CD4-positive, alpha-beta T cell (primary cell): ENCODE results near the gene SLC34A2. TPM values are rescaled to one million over a fixed set of nuclear protein-coding genes. Genes with fewer than 3 reads are reported as not detected.

Experiments used
- ATAC-seq: fragments of 200-7000 bp; cut with Tn5 transposase; one replicate; pipeline ENCODE4 v1.10.0; 2022; ENCODE audit warnings: mild to moderate bottlenecking; ENCODE audit not compliant: poor library complexity
- CTCF ChIA-PET: fragments of 350-600 bp; sonication (Branson Sonifier 250); formaldehyde crosslinking; loops from one replicate; lab custom pipeline; 2021; ENCODE audit warnings: antibody characterized with exemption, inconsistent platforms; lab: Charles Lee
- POLR2A ChIA-PET: fragments of 350-600 bp; sonication (Branson Sonifier 250); formaldehyde crosslinking; loops from one replicate; lab custom pipeline; 2021; ENCODE audit warnings: antibody characterized with exemption, inconsistent platforms; lab: Charles Lee
- DNase-seq, 14 experiments: peaks; one replicate each; pipeline ENCODE4 v3.0.0-alpha.2; 2013 to 2020; ENCODE audit warnings: mixed read lengths in 2 of 14
- H3K27ac ChIP-seq, 2 donors: one replicate each; pipeline versions ENCODE4 v1.5.1 to v1.7.0; 2013; ENCODE audit warnings: low read length in 2 of 2, low read depth in 1 of 2, mild to moderate bottlenecking in 1 of 2
- H3K27me3 ChIP-seq, 2 experiments: 1 replicate in 1 of 2; 2 replicates in 1 of 2; pipeline versions ENCODE4 v1.6.1 to v1.7.0; 2013; ENCODE audit warnings: low read length in 2 of 2, control low read depth in 1 of 2, mild to moderate bottlenecking in 1 of 2, moderate library complexity in 1 of 2; ENCODE audit not compliant: insufficient read depth in 2 of 2, control insufficient read depth in 1 of 2
- H3K36me3 ChIP-seq: one replicate; pipeline ENCODE4 v1.6.1; 2013; ENCODE audit warnings: low read length, control low read depth; ENCODE audit not compliant: insufficient read depth
- H3K4me1 ChIP-seq: one replicate; pipeline ENCODE4 v1.6.1; 2013; ENCODE audit warnings: low read length, control low read depth; ENCODE audit not compliant: insufficient read depth
- H3K4me3 ChIP-seq: one replicate; pipeline ENCODE4 v1.5.1; 2013; ENCODE audit warnings: mild to moderate bottlenecking, low read length, moderate library complexity
- H3K9me3 ChIP-seq, 2 experiments: 1 replicate in 1 of 2; 2 replicates in 1 of 2; pipeline versions ENCODE4 v1.6.1 to v1.7.0; 2013; ENCODE audit warnings: low read length in 2 of 2, mild to moderate bottlenecking in 2 of 2, control low read depth in 1 of 2, moderate library complexity in 1 of 2; ENCODE audit not compliant: control insufficient read depth in 1 of 2, insufficient read depth in 1 of 2
- H3K27ac Mint-ChIP-seq: one replicate; pipeline ENCODE4 v1.8.0; 2020; ENCODE audit warnings: mixed read lengths
- H3K27me3 Mint-ChIP-seq: one replicate; pipeline ENCODE4 v1.8.0; 2021; ENCODE audit warnings: mixed read lengths
- H3K36me3 Mint-ChIP-seq: one replicate; pipeline ENCODE4 v1.8.0; 2021; ENCODE audit warnings: low read depth, mixed read lengths
- H3K4me1 Mint-ChIP-seq: one replicate; pipeline ENCODE4 v1.8.0; 2021; ENCODE audit warnings: low read depth, mixed read lengths
- H3K4me3 Mint-ChIP-seq: one replicate; pipeline ENCODE4 v1.8.0; 2020; ENCODE audit warnings: mild to moderate bottlenecking, mixed read lengths
- H3K9me3 Mint-ChIP-seq: one replicate; pipeline ENCODE4 v1.8.0; 2020; ENCODE audit warnings: mixed read lengths
- intact Hi-C, 2 experiments: fragments of 100-400 bp; cut with DNase I in 1 of 2; cut with micrococcal nuclease in 1 of 2; formaldehyde crosslinking; loops; one replicate each; pipeline versions ENCODE4 v1.15.1 to v1.9.0; 2023 to 2025; cut with DNase I, micrococcal nuclease
- total RNA-seq, 174 experiments: library from RNA in 2 of 174; stranded (reverse) in 2 of 174; gene quantifications; one replicate each; pipeline ENCODE4 v1.2.3 and lab custom pipeline; 2021 to 2026
- TF ChIP-seq, protein P1 (sequence below): fragments of 200-600 bp; IDR thresholded peaks from one replicate; pipeline ENCODE4 v1.8.0; 2022; ENCODE audit warnings: antibody characterized with exemption, mild to moderate bottlenecking

The SLC34A2 gene
- total RNA-seq, 2 experiments from 2014 or later: not detected

DNA sequence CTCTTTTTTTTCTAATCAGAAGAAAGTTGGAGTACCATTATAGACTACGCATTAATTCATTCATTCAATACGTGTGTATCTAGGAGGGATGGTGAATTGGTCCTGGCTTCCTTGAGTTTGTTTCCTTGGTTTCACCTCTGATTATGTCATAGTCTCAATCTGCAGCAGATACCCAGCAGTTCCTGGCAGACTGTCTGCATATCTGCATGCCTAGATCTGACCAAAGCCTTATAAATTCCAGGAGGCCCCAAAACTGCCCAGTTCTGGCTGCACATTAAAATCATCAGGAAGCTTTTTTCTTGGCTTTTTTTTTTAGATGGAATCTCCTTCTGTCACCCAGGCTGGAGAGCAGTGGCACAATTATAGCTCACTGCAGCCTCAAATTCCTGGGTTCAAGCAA lies 27.2 kb upstream of the SLC34A2 start:
- ChIA-PET CTCF (no interaction called here), POLR2A (no interaction called here)
- H3K9me3 Mint-ChIP-seq: no peaks in the 10 kb centered on the region

DNA sequence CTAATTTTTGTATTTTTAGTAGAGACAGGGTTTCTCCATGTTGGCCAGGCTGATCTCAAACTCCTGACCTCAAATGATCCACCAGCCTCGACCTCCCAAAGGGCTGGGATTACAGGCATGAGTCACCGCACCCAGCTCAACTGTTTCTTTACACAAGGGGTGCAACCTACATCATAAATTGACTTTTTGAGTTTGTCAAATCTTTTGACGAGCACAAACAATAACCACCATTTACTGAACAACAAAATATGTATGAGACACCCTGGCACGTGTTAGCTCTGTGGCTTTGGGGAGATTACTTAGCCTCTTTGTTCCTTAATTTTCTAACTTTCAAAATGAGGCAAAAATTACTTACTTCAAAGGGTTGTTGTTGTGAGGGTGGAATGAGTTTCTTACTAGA lies 23.5 kb upstream of the SLC34A2 start:
- H3K4me3 ChIP-seq: no peak overlapping the region
- Mint-ChIP-seq H3K27ac (no peak overlapping the region), H3K36me3 (no peaks in the 10 kb centered on the region), H3K27me3 (peaks cover 9% of the 10 kb centered on the region), H3K4me1 (no peaks in the 10 kb centered on the region), H3K9me3 (no peaks in the 10 kb centered on the region), H3K4me3 (no peak overlapping the region)
- TF ChIP-seq, protein P1, sequence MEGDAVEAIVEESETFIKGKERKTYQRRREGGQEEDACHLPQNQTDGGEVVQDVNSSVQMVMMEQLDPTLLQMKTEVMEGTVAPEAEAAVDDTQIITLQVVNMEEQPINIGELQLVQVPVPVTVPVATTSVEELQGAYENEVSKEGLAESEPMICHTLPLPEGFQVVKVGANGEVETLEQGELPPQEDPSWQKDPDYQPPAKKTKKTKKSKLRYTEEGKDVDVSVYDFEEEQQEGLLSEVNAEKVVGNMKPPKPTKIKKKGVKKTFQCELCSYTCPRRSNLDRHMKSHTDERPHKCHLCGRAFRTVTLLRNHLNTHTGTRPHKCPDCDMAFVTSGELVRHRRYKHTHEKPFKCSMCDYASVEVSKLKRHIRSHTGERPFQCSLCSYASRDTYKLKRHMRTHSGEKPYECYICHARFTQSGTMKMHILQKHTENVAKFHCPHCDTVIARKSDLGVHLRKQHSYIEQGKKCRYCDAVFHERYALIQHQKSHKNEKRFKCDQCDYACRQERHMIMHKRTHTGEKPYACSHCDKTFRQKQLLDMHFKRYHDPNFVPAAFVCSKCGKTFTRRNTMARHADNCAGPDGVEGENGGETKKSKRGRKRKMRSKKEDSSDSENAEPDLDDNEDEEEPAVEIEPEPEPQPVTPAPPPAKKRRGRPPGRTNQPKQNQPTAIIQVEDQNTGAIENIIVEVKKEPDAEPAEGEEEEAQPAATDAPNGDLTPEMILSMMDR: no peak
- intact Hi-C loops: no loop called here
- no peak overlapping the region for H3K27ac ChIP-seq
- no peaks in the 10 kb centered on the region for H3K4me1 ChIP-seq
- H3K9me3 ChIP-seq: no peaks in the 10 kb centered on the region
- H3K36me3 ChIP-seq: no peaks in the 10 kb centered on the region
- peaks cover 0 to 3% of the 10 kb centered on the region in 2 experiments for H3K27me3 ChIP-seq
- ChIA-PET CTCF (no interaction called here), POLR2A (no interaction called here)
- DNase-seq (no peak), ATAC-seq (no peak)

More for the DNA sequence above, 27.2 kb upstream of the SLC34A2 start:
- Mint-ChIP-seq H3K27me3 (peaks cover 9% of the 10 kb centered on the region), H3K4me3 (no peak overlapping the region), H3K27ac (no peak overlapping the region), H3K36me3 (no peaks in the 10 kb centered on the region), H3K4me1 (no peaks in the 10 kb centered on the region)
- no peak overlapping the region for H3K27ac ChIP-seq
- TF ChIP-seq, protein P1: no peak
- DNase-seq (no peak), ATAC-seq (no peak)
- no peaks in the 10 kb centered on the region for H3K9me3 ChIP-seq
- no peaks in the 10 kb centered on the region for H3K36me3 ChIP-seq
- peaks cover 0 to under 1% of the 10 kb centered on the region in 2 experiments for H3K27me3 ChIP-seq
- no peaks in the 10 kb centered on the region for H3K4me1 ChIP-seq
- intact Hi-C loops: no loop called here
- H3K4me3 ChIP-seq: no peak overlapping the region

DNA sequence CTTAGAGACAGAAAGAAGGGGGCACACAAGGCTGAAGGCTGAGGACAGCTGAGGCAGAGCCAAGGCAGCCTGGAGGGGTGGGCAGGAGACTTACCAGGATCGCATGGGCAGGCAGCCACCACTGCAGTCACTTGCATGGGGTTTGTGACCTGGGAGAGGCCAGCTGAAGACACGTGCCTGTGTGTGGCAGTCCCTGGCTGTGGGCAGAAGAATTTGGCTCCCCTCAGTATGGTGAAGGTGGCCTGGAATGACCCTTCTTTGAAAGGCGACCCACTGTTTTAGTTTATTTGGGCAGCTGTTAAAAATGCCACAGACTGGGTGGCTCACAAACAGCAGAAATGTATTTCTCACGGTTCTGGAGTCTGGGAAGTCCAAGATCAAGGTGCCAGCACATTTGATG lies 22.1 kb upstream of the SLC34A2 start:
- ATAC-seq: no peak
- H3K27me3 ChIP-seq: peaks cover 0 to 3% of the 10 kb centered on the region in 2 experiments
- POLR2A ChIA-PET: no interaction called here

More for the DNA sequence above, 22.1 kb upstream of the SLC34A2 start:
- TF ChIP-seq, protein P1: no peak
- no peaks in the 10 kb centered on the region for H3K9me3 ChIP-seq
- H3K4me1 ChIP-seq: no peaks in the 10 kb centered on the region
- Mint-ChIP-seq H3K4me1 (no peaks in the 10 kb centered on the region), H3K27ac (no peak overlapping the region), H3K27me3 (peaks cover 9% of the 10 kb centered on the region), H3K4me3 (no peak overlapping the region), H3K36me3 (no peaks in the 10 kb centered on the region), H3K9me3 (no peaks in the 10 kb centered on the region)
- CTCF ChIA-PET: interaction anchor here (1.3 kb wide), 1 partner anchor 32 kb away, joined by 3 read pairs; no protein-coding TSS in a partner anchor
- H3K27ac ChIP-seq: no peak overlapping the region
- H3K4me3 ChIP-seq: no peak overlapping the region
- H3K36me3 ChIP-seq: no peaks in the 10 kb centered on the region
- intact Hi-C loops: no loop called here
- no peak for DNase-seq
